ENCODE data around the gene KCNH2. TPM values are rescaled to one million over a fixed set of nuclear protein-coding genes. Genes with fewer than 3 reads are reported as not detected.

KCNH2 gene
- total RNA-seq, 4 donors from 2014 or later, result 0.19 to 2.5 (median 0.72) TPM

DNA sequence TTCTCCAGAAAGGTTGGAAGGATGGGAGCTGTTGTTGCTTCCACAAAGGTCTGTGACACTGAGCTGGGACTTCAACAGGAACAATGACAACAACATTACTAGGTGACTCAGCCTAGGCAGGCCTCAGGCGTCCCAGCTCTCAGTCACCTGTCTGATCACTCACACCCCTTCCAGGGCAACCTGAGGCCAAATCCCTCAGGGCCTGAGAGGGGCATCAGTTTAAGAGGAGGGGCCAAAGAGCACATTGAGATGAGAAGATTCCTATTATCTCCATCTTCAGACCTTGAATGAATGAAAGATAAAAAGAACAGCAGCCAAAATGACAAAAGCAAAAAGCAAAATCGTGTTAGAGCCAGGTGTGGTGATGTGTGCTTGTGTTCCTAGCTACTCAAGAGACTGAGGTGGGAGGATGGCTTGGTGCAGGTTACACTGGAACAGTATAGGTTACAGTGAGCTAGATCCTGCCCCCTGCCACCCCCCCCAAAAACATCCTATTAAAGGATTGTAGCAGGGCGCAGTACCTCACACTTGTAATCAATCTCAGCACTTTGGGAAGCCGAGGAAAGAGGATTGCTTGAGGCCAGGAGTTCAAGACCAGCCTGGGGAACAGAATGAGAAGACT is 46.4 kb upstream of the KCNH2 start, which contains the start of gene ATG9B:
ATG9B (minus strand) TSS at position 60 of the 622 bp plus-strand sequence. CDS start 71 bp downstream, outside the sequence.
- Histone ChIP-seq H3K27ac (peak within 1 kb of the TSS in 3 of 4 donors; percentile 8 to 89 (median 60)), H3K36me3 (no peaks in the 10 kb centered on the region), H3K4me1 (peaks cover 14 to 48% (median 14%) of the 10 kb centered on the region in 3 donors), H3K4me3 (peak within 1 kb of the TSS in 3 of 4 donors; percentile 11 to 27 (median 12)), H3K27me3 (peaks cover 0 to 18% (median 0%) of the 10 kb centered on the region in 4 donors), H3K9me3 (no peaks in the 10 kb centered on the region)
- TF ChIP-seq POLR2A (IDR thresholded peaks at IDR 0.05) (no peak), CTCF (IDR thresholded peaks at IDR 0.05) (no peak)
- no peak for DNase-seq
- WGBS, 2 donors, result 64 to 75% methylated on average over 3 to 4 of the region's 4 CpGs
- intact Hi-C loops (cut with DNase I), result loop anchor here (5.0 kb wide), 1 partner anchor 88 kb away; no protein-coding TSS in a partner anchor

DNA sequence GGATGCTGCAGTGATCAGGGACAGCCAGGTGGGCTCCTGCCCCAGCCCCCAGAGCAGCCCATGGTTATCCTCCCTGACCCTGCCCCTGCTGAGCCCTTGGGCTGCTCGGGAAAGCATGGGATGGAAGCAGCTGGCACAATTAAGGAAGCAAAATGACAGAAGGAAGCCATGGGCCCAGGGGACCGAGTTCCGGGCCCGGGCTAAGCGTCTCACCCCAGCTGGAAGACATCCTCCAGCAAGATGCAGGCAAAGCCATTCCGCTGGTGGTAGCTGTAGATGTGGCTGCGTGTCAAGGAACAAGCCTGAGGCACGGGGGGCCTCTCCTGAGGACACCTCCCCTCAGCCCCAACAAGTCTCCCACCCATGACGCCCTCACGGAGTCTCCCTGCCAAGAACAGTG is 45.1 kb upstream of the KCNH2 start:
- no peak for DNase-seq
- Histone ChIP-seq H3K9me3 (no peaks in the 10 kb centered on the region), H3K4me3 (peak overlapping the region in 3 of 4 donors; percentile 11 to 27 (median 12)), H3K27me3 (peaks cover 0 to 31% (median 2%) of the 10 kb centered on the region in 4 donors), H3K27ac (no peak overlapping the region), H3K4me1 (peaks cover 15 to 52% (median 22%) of the 10 kb centered on the region in 3 donors), H3K36me3 (no peaks in the 10 kb centered on the region)
- 38 to 87% methylated on average over 4 to 10 of the region's 10 CpGs for WGBS, 2 donors
- TF ChIP-seq POLR2A (IDR thresholded peaks at IDR 0.05) (no peak), CTCF (IDR thresholded peaks at IDR 0.05) (no peak)
- intact Hi-C loops (cut with DNase I), result no loop called here

- no peak overlapping the region for H3K4me3 ChIP-seq
- intact Hi-C loops (cut with DNase I), result no loop called here
- DNase-seq, result no peak
- H3K27me3 ChIP-seq, result peaks cover 0 to 61% (median 2%) of the 10 kb centered on the region in 4 donors
- no peaks in the 10 kb centered on the region for H3K9me3 ChIP-seq
- WGBS, 2 donors, result 0 to 60% methylated on average over 1 of the region's 7 CpGs
- no peak overlapping the region for H3K27ac ChIP-seq
- H3K4me1 ChIP-seq, result peaks cover 14 to 35% (median 20%) of the 10 kb centered on the region in 3 donors
- TF ChIP-seq CTCF (IDR thresholded peaks at IDR 0.05) (no peak), POLR2A (IDR thresholded peaks at IDR 0.05) (no peak)
- H3K36me3 ChIP-seq, result no peaks in the 10 kb centered on the region
These were observed 42.1 kb upstream of the KCNH2 start for GRCh38 chr7:151020231-151020630.

DNA sequence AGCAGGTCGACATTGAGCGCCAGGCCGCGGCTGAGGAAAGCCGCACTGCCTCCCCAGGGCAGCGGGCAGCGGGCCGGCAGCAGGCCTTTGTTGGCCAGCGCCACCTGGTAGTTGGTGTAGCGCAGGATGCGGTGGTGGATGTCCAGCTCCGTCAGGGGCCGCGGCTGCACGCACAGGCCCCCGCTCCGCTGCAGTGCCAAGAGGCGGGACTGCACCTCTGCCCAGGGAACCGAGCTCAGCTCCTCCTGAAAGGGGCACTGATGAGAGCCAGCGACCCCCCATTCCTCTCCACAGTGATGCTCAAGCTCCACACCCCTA is 41.0 kb upstream of the KCNH2 start:
- H3K4me3 ChIP-seq, result peak overlapping the region in 3 of 4 donors; percentile 16 to 60 (median 38)
- no peaks in the 10 kb centered on the region for H3K9me3 ChIP-seq
- 17 to 100% methylated on average over 1 of the region's 20 CpGs for WGBS, 2 donors

More for the DNA sequence above, 41.0 kb upstream of the KCNH2 start:
- no peak for TF ChIP-seq POLR2A (IDR thresholded peaks at IDR 0.05)
- no peak for TF ChIP-seq CTCF (IDR thresholded peaks at IDR 0.05)
- no peak for DNase-seq
- intact Hi-C loops (cut with DNase I), result no loop called here
- Histone ChIP-seq H3K27me3 (peaks cover 0 to 73% (median 2%) of the 10 kb centered on the region in 4 donors), H3K36me3 (no peaks in the 10 kb centered on the region), H3K4me1 (peaks cover 14 to 45% (median 20%) of the 10 kb centered on the region in 3 donors), H3K27ac (peak overlapping the region in 1 of 4 donors; percentile 6)
